HG03460 (cell line): ENCODE data around the gene CMTM1.
"Not testable (repeated sequence)": the region's sequence is repeated elsewhere in the genome, so short reads cannot be mapped to it uniquely, and the experiment has no call there.

Experiments
- ATAC-seq: cut with Tn5 transposase; IDR thresholded peaks from one replicate; pipeline ENCODE4 v1.9.1; 2021; ENCODE audit not compliant: unreplicated experiment

The CMTM1 gene

GRCh38 chr16:66610111-66610820 is 44.0 kb downstream of the CMTM1 start:
- no peak for ATAC-seq

- not testable (repeated sequence) for ATAC-seq
Measured at GRCh38 chr16:66611911-66612310, 45.7 kb downstream of the CMTM1 start.

GRCh38 chr16:66612422-66612821 is 46.2 kb downstream of the CMTM1 start:
- ATAC-seq, result no peak

GRCh38 chr16:66614161-66614802 is 48.0 kb downstream of the CMTM1 start:
- no peak for ATAC-seq

DNA sequence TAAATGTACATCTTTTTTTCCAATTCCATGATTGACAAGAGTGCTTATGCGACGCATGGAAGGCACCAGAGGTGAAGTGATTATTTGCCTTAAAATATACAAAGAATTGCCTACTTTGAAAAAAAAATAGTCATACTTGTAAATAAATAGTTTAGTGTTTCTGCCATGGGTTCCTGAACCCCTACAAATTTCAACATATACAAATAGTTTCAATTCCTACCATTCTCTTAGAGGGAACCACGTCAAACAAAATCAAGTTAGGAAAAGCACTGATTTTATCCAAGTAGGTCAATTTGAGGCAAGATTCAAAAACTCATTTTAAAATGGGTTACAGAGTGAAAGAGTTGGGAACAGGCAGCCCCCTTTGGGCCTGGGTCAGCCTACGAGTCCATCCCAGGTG is 49.9 kb downstream of the CMTM1 start:
- ATAC-seq, result no peak

DNA sequence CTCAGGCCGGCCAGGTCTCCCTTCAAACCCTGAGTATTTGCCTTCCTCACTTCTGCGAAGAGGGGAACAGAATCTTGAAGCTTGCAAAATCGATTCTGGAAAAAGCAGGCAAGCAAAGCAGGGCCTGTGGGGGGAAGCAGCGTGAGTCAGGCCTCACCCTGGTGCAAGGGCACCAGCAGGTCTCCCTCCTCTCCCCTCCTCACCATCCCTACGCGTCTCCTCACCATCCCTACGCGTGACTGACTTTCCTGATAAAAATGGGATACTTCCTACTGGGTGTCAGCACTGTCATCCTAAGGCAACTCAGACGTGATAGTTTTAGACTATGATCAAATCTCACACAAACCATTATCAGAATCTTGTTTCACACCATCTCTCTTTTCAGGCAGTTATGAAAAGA is 50.4 kb downstream of the CMTM1 start:
- ATAC-seq, result no peak

- no peak for ATAC-seq
Measured at GRCh38 chr16:66617010-66617434, 50.8 kb downstream of the CMTM1 start.

GRCh38 chr16:66617728-66618127 is 51.5 kb downstream of the CMTM1 start:
- ATAC-seq, result no peak

- no peak for ATAC-seq
Measured at GRCh38 chr16:66618588-66619375, 52.5 kb downstream of the CMTM1 start.

DNA sequence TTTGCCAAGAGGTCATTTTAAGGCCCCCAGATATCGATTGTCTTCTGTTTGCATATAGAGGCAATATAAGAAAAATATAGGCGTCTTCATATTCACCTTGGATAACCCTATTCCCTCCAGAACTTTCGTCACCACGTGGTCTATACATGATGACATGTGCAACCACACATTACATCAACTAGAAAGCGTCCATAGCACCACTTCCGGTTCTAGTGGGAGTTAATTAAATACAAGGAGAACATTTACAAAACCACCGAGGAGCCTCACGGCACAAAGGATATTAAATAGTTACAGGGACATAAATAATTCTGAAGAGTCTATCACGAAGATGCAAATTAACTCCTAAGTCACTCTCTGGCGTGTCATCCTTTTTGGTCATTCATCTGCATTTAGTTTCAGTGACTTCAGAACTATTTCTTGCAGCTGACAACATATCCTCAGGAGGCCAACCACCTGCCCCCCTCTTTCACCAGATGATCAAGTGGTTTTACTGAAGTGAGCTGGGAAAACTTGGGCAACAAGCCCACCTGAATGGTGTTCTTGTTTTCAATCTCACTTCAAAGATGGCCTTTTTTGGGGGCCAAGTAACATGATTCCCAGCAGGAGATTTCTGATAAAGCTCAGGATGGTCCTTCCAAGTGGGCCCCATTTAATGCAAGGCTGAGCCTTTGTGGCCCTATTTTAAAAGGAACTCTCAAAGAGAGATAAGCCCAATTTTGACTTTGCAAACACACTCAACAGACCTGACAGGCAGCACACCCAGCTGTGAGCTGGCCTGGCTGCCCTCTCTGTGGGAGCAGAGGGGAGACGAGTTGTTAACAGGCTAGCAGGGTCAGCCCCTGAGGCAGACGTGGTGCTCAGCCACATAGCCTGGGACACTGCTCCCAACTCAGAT is 53.5 kb downstream of the CMTM1 start:
- ATAC-seq, result no peak

DNA sequence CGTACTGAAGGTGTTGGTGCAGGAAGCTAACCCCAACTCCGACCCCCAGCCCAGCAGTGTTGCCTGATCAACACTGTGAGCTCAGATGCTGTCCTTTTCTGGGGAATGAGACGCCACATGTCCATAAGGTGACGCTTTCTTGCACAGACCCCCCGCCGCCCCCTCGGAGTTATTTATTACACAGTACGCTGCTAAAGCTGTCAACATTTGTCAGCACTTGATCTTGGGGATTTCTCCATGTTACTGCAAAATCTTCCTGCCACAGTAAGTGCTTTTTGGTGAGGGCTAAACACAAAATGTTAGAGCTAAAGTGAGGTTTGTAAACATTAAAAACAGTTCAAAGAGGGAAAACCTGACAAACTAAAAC is 54.2 kb downstream of the CMTM1 start:
- no peak for ATAC-seq

DNA sequence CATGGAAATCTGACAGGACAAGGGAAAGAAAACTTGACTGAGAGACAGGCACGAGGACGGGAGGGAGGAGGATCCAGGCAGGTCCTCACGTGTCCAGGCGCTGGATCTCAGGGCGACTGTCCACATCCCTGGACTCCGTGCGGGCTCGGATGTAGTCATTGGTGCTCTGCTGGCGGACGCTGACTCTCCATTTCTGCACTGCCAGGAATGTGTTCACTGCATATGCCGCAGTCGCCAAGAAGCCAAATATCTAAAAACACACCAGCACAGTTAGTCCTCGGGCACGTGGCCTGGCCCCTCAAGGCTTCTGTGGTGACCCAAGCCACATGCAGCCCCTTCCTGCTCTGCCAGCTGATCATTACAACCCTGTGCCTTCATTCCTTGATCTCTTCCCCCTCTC is 55.7 kb downstream of the CMTM1 start:
- no peak for ATAC-seq

DNA sequence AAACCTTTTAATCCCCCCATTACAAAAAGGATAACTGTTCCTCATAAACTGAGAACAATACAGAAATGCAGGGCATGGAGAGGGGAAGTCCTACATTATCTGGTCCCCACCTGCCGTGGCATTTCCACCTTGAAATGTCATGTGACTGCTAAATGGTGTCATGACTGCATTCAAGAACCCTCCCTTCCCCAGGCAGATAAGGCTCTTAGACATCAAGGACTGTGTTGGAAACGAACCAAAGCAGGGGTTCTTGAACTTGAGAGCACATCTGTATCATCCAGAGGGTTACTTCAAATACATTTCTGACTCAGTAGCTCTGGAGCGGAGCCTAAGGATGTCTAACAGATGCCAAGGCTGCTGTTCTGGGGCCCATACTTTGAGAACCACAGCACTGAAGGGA is 56.6 kb downstream of the CMTM1 start:
- no peak for ATAC-seq

GRCh38 chr16:66623755-66624154 is 57.5 kb downstream of the CMTM1 start:
- no peak for ATAC-seq

GRCh38 chr16:66627611-66628378 is 61.6 kb downstream of the CMTM1 start:
- not testable (repeated sequence) for ATAC-seq
